Measurements from ENCODE around the gene FAM20C. TPM values are rescaled to one million over a fixed set of nuclear protein-coding genes. Genes with fewer than 3 reads are reported as not detected.

Gene FAM20C
- total and polyA plus RNA-seq, 4 donors: 17.1 to 58.8 (median 40.8) TPM

DNA sequence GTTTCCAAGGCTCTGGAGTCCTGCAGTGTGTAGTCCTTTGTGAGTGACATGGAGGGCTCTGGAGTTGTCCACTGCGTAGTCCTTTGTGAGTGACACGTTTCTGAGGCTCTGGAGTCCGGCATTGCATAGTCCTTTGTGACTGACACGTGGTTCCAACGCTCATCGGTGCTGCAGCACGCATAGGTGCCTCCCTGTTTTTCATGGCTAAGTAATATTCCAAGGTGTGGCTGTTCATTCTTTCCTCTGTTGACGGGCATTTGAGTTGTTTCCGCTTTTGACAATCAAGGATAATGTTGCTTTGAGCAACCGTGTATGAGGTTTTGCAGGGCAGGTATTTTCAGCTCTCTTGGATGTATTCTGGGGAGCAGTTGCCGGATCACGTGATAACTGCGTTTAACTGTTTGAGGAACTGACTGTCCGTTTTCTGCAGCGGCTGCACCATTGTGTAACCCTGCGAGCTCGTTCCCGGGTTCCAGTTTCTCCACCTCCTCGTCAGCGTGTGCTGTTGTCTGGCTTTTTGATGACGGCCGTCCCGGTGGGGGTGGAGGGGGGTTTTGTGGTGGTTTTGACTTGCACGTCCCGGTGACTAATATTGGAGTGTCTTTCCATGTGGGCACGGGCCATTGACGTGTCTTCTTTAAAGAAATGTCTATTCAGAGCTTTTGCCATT is 21.1 kb downstream of the FAM20C start:
- Histone ChIP-seq H3K27ac (ENCODE audit: low read depth, low read length) (no peak overlapping the region), H3K4me3 (ENCODE audit: low read depth, low read length) (no peak overlapping the region), H3K4me1 (ENCODE audit: control insufficient read depth, insufficient read depth, low read length) (peaks cover 18% of the 10 kb centered on the region), H3K36me3 (ENCODE audit: control insufficient read depth, insufficient read depth, low read length) (peaks cover 82% of the 10 kb centered on the region), H3K9me3 (ENCODE audit: control insufficient read depth, insufficient read depth, low read length) (no peaks in the 10 kb centered on the region), H3K27me3 (ENCODE audit: control insufficient read depth, insufficient read depth, low read length) (no peaks in the 10 kb centered on the region)
- DNase-seq (ENCODE audit: low read depth in 4 of 6, low spot score in 6 of 6): no peak
- 89% methylated on average over 27 of the region's 27 CpGs for WGBS (ENCODE audit: insufficient coverage)

DNA sequence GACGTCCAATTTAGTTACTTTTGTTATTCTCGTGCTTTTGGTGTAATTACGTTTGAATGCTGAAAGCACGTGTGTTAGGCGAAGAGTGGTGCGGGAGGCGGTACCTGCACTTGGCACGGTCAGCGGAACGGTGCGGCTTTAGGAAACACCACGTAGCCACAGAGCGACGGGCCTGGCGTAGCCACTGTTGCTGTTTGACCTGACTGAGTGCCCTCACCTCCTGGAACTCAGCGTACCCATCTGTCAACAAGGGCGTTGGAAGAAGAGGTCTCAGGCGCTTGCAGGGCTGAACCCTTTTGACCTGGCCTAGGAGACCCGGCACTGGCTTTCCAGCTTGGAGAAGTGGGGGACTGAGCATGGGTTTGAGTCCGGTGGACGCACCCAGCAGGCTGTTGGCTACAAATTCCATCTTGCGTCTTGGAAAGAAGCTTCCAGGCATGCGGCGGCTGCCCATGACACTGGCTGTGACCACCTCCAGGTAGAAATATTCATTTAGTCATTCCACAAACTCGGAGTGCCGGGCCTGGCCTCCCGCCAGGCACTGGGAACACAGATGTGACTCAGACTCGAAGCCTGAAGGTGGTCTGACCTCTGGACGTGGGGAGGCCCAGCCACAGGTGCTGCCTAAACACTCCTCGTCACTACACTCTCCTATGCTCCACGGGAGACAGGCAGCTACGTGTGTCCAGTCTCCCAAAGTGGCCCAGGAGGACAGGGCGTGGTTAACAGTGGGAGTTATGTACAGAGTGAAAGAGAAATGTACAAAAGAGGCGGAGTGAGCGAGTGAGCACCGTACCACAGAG is 22.2 kb downstream of the FAM20C start:
- no peaks in the 10 kb centered on the region for H3K9me3 ChIP-seq (ENCODE audit: control insufficient read depth, insufficient read depth, low read length)
- no peak overlapping the region for H3K4me3 ChIP-seq (ENCODE audit: low read depth, low read length)
- H3K36me3 ChIP-seq (ENCODE audit: control insufficient read depth, insufficient read depth, low read length): peaks cover 82% of the 10 kb centered on the region
- no peak overlapping the region for H3K27ac ChIP-seq (ENCODE audit: low read depth, low read length)
- H3K27me3 ChIP-seq (ENCODE audit: control insufficient read depth, insufficient read depth, low read length): no peaks in the 10 kb centered on the region
- no peak for DNase-seq (ENCODE audit: low read depth in 4 of 6, low spot score in 6 of 6)
- 87% methylated on average over 31 of the region's 36 CpGs for WGBS (ENCODE audit: insufficient coverage)
- peaks cover 30% of the 10 kb centered on the region for H3K4me1 ChIP-seq (ENCODE audit: control insufficient read depth, insufficient read depth, low read length)

- Histone ChIP-seq H3K4me3 (ENCODE audit: low read depth, low read length) (no peak overlapping the region), H3K36me3 (ENCODE audit: control insufficient read depth, insufficient read depth, low read length) (peaks cover 72% of the 10 kb centered on the region), H3K27ac (ENCODE audit: low read depth, low read length) (no peak overlapping the region), H3K4me1 (ENCODE audit: control insufficient read depth, insufficient read depth, low read length) (peaks cover 38% of the 10 kb centered on the region), H3K9me3 (ENCODE audit: control insufficient read depth, insufficient read depth, low read length) (no peaks in the 10 kb centered on the region), H3K27me3 (ENCODE audit: control insufficient read depth, insufficient read depth, low read length) (no peaks in the 10 kb centered on the region)
- WGBS (ENCODE audit: insufficient coverage): 65% methylated on average over 23 of the region's 24 CpGs
- no peak for DNase-seq (ENCODE audit: low read depth in 4 of 6, low spot score in 6 of 6)
Measured at GRCh38 chr7:216360-217300, 24.3 kb downstream of the FAM20C start.

- no peak overlapping the region for H3K27ac ChIP-seq (ENCODE audit: low read depth, low read length)
- DNase-seq (ENCODE audit: low read depth in 4 of 6, low spot score in 6 of 6): no peak
Measured at GRCh38 chr7:217781-218180, 25.4 kb downstream of the FAM20C start.

DNA sequence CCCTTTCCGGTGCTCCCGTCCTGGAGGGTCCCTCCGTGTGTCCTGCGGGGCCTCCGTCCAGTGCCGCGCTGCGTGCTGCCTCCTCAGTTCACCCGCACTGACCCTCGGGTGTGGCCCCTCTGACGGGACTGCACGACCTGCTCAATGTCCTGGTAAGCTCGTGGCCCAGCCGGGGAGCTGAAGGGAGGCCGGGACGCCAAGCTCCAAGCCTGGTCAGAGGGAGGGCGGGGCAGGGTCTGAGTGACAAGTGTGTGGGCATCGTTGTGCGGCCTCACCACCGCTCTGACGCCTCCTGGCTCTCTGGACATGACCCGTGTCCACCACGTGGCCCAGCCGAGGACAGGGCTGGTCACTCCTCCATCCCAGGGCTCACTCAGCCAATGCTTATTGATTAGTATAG is 25.9 kb downstream of the FAM20C start:
- Histone ChIP-seq H3K27me3 (ENCODE audit: control insufficient read depth, insufficient read depth, low read length) (no peaks in the 10 kb centered on the region), H3K9me3 (ENCODE audit: control insufficient read depth, insufficient read depth, low read length) (no peaks in the 10 kb centered on the region), H3K4me3 (ENCODE audit: low read depth, low read length) (no peak overlapping the region), H3K36me3 (ENCODE audit: control insufficient read depth, insufficient read depth, low read length) (peaks cover 68% of the 10 kb centered on the region), H3K4me1 (ENCODE audit: control insufficient read depth, insufficient read depth, low read length) (peaks cover 55% of the 10 kb centered on the region), H3K27ac (ENCODE audit: low read depth, low read length) (no peak overlapping the region)
- WGBS (ENCODE audit: insufficient coverage): 86% methylated on average over 24 of the region's 24 CpGs
- no peak for DNase-seq (ENCODE audit: low read depth in 4 of 6, low spot score in 6 of 6)

More at GRCh38 chr7:217781-218180, 25.4 kb downstream of the FAM20C start:
- Histone ChIP-seq H3K4me3 (ENCODE audit: low read depth, low read length) (no peak overlapping the region), H3K36me3 (ENCODE audit: control insufficient read depth, insufficient read depth, low read length) (peaks cover 69% of the 10 kb centered on the region), H3K4me1 (ENCODE audit: control insufficient read depth, insufficient read depth, low read length) (peaks cover 50% of the 10 kb centered on the region), H3K27me3 (ENCODE audit: control insufficient read depth, insufficient read depth, low read length) (no peaks in the 10 kb centered on the region), H3K9me3 (ENCODE audit: control insufficient read depth, insufficient read depth, low read length) (no peaks in the 10 kb centered on the region)
- 84% methylated on average over 21 of the region's 21 CpGs for WGBS (ENCODE audit: insufficient coverage)

GRCh38 chr7:218896-219580 is 26.7 kb downstream of the FAM20C start:
- no peaks in the 10 kb centered on the region for H3K27me3 ChIP-seq (ENCODE audit: control insufficient read depth, insufficient read depth, low read length)
- peaks cover 70% of the 10 kb centered on the region for H3K36me3 ChIP-seq (ENCODE audit: control insufficient read depth, insufficient read depth, low read length)
- H3K4me1 ChIP-seq (ENCODE audit: control insufficient read depth, insufficient read depth, low read length): peaks cover 58% of the 10 kb centered on the region
- WGBS (ENCODE audit: insufficient coverage): 76% methylated on average over 26 of the region's 28 CpGs
- H3K4me3 ChIP-seq (ENCODE audit: low read depth, low read length): no peak overlapping the region
- DNase-seq (ENCODE audit: low read depth in 4 of 6, low spot score in 6 of 6): no peak
- H3K9me3 ChIP-seq (ENCODE audit: control insufficient read depth, insufficient read depth, low read length): no peaks in the 10 kb centered on the region
- peak overlapping the region; percentile 84 for H3K27ac ChIP-seq (ENCODE audit: low read depth, low read length)

- DNase-seq (ENCODE audit: low read depth in 4 of 6, low spot score in 6 of 6): peak in 1 of 6 donors; percentile 78
- Histone ChIP-seq H3K27ac (ENCODE audit: low read depth, low read length) (peak overlapping the region; percentile 84), H3K4me1 (ENCODE audit: control insufficient read depth, insufficient read depth, low read length) (peaks cover 58% of the 10 kb centered on the region), H3K9me3 (ENCODE audit: control insufficient read depth, insufficient read depth, low read length) (no peaks in the 10 kb centered on the region), H3K27me3 (ENCODE audit: control insufficient read depth, insufficient read depth, low read length) (no peaks in the 10 kb centered on the region), H3K36me3 (ENCODE audit: control insufficient read depth, insufficient read depth, low read length) (peaks cover 65% of the 10 kb centered on the region), H3K4me3 (ENCODE audit: low read depth, low read length) (no peak overlapping the region)
- WGBS (ENCODE audit: insufficient coverage): 48% methylated on average over 9 of the region's 9 CpGs
Measured at GRCh38 chr7:219581-220150, 27.3 kb downstream of the FAM20C start.

DNA sequence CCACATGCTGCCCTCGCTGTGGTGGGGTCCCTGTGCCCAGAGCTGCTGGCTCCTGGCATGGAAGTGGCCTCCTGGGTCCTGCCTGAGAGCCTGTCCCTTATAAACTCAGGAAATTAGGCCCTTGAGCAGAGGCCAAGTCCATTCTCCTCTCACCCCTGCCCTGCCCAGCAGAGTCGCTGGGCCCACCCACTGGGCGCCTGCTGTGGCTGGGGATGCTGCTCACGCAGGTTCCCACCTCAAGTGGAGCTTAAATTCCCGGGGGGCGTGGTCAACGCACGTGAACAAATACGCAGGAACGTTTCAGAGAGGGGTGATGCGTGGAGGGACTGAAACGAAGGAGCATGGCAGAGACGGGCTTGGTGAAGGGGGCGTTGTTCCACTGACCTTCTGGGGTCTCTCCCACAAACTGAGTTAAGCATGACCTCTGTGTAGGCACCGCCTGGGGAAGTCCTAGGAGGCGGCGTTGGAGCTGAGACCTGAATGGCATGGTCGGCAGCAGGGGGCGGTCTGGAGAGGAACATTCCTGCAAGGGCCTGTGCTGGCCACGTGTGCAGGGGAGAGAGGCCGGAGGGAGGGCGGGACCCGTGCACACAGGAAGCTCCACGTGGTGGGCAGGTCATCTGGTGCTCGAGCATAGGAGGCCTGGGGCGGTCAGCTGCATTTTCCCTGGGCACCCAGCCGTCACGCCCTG is 27.9 kb downstream of the FAM20C start:
- peak in 1 of 6 donors; percentile 56 for DNase-seq (ENCODE audit: low read depth in 4 of 6, low spot score in 6 of 6)
- Histone ChIP-seq H3K27ac (ENCODE audit: low read depth, low read length) (peak overlapping the region; percentile 64), H3K36me3 (ENCODE audit: control insufficient read depth, insufficient read depth, low read length) (peaks cover 62% of the 10 kb centered on the region), H3K27me3 (ENCODE audit: control insufficient read depth, insufficient read depth, low read length) (no peaks in the 10 kb centered on the region), H3K4me3 (ENCODE audit: low read depth, low read length) (no peak overlapping the region), H3K9me3 (ENCODE audit: control insufficient read depth, insufficient read depth, low read length) (no peaks in the 10 kb centered on the region), H3K4me1 (ENCODE audit: control insufficient read depth, insufficient read depth, low read length) (peaks cover 58% of the 10 kb centered on the region)
- WGBS (ENCODE audit: insufficient coverage): 43% methylated on average over 28 of the region's 28 CpGs
